Measurements from ENCODE around the gene GNG8.

GRCh38 chr19:46613525-46613924 is 22.5 kb downstream of the GNG8 start:
- TF ChIP-seq CTCF (conservative IDR thresholded peaks at IDR 0.05; ENCODE audit: low read depth, low read length) (no peak), EZH2 (IDR thresholded peaks at IDR 0.05; ENCODE audit: borderline replicate concordance, low read depth, low read length, poor library complexity, severe bottlenecking) (no peak)
